HG02678 (cell line): ENCODE data around the gene COQ5.

Experiments used
- ATAC-seq: cut with Tn5 transposase; IDR thresholded peaks from one replicate; pipeline ENCODE4 v1.9.1; 2021; ENCODE audit warnings: mild to moderate bottlenecking, moderate library complexity; ENCODE audit not compliant: unreplicated experiment

The COQ5 gene

DNA sequence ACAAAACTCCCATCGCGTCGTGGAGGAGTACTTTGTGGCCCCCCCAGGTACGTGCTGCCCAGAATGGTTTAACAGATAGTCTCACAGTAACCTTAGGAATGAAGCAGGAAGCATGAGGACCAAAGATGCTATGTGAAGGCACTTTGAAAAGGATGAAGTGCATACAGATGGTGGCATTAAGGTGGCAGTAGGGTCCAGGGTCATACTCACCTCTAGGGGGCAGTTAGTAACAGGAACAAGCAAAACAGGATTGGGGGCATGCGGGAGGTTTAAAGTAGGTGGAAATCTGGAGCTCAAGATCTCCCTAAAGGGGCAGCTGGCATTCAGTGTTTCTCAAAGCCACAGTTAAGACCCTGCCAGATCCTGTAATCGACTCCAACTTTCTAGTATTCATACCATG, 71.8 kb downstream of the COQ5 start:
- ATAC-seq, result no peak

DNA sequence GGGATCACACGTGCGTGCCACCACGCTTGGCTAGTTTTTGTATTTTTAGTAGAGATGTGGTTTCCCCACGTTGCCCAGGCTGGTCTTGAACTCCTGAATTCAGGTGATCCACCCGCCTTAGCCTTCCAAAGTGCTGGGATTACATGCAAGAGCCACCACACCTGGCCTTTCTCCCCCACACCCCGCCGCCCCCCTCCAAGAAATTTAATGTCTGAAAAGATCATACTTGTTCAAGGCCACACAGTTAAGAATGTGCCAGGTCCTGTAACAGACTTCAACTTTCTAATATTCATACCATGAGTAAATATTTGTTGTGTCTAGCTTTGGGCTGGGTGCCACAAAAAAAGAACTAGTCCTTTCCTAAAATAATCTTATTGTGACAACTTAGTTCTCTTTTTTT, 73.7 kb downstream of the COQ5 start:
- no peak for ATAC-seq

DNA sequence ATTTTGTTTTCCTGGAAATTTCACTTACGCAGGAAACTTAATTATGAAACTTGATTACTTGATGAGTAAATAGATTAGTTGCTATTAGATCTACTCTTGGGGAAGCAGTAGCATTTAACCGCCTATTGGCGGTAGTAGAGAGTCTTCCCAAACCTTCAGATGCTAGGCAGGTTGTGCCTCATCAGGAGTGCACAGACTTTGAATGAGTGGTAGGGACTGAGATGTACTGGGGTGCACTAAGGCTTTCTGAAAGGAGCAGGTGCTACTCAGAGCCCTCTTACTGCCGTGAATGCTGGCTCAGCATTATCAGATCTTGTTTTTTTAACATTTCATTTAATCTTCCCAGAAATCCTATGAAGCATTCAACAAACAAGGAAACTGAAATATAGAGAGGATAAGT, 75.0 kb downstream of the COQ5 start:
- no peak for ATAC-seq
